RWPE2 (cell line): ENCODE results near the gene GNL1.
"Not testable (repeated sequence)": the region's sequence is repeated elsewhere in the genome, so short reads cannot be mapped to it uniquely, and the experiment has no call there.

Experiments used
- ATAC-seq: fragments of 200-7000 bp; cut with Tn5 transposase; 3 replicates; pipeline ENCODE4 v1.9.1; 2021; ENCODE audit warnings: low read depth
- DNase-seq: peaks from one replicate; pipeline ENCODE4 v3.0.0-alpha.2; 2020; ENCODE audit warnings: low spot score
- H3K27ac ChIP-seq: fragments of 450-650 bp; 2 replicates; pipeline ENCODE4 v1.5.1; 2017; ENCODE audit warnings: mild to moderate bottlenecking; ENCODE audit not compliant: poor library complexity, severe bottlenecking
- H3K27me3 ChIP-seq: fragments of 250-450 bp; sonication (Bioruptor Pico); 2 replicates; pipeline ENCODE4 v1.5.1; 2021; ENCODE audit warnings: mild to moderate bottlenecking, moderate library complexity; ENCODE audit not compliant: insufficient read depth, poor library complexity, severe bottlenecking
- H3K36me3 ChIP-seq: fragments of 250-450 bp; sonication (Bioruptor Pico); 2 replicates; pipeline ENCODE4 v1.5.1; 2020; ENCODE audit warnings: low read depth, mild to moderate bottlenecking, moderate library complexity
- H3K4me1 ChIP-seq: fragments of 250-450 bp; sonication (Bioruptor Pico); 2 replicates; pipeline ENCODE4 v1.5.1; 2021; ENCODE audit warnings: mild to moderate bottlenecking, moderate library complexity; ENCODE audit not compliant: insufficient read depth, poor library complexity, severe bottlenecking
- H3K4me3 ChIP-seq: fragments of 250-450 bp; sonication (Bioruptor Pico); 2 replicates; pipeline ENCODE4 v1.5.1; 2021; ENCODE audit warnings: mild to moderate bottlenecking, moderate library complexity; ENCODE audit not compliant: severe bottlenecking
- H3K9me3 ChIP-seq: fragments of 250-450 bp; sonication (Bioruptor Pico); 2 replicates; pipeline ENCODE4 v1.5.1; 2021; ENCODE audit warnings: mild to moderate bottlenecking, moderate library complexity; ENCODE audit not compliant: severe bottlenecking
- CTCF ChIP-seq: fragments of 450-650 bp; IDR thresholded peaks from one replicate; pipeline ENCODE4 v1.5.1; 2017; ENCODE audit warnings: mild to moderate bottlenecking, moderate library complexity; ENCODE audit not compliant: poor library complexity, severe bottlenecking

GNL1 gene

GRCh38 chr6:30537931-30538330 is 18.4 kb downstream of the GNL1 start:
- Histone ChIP-seq H3K9me3 (no peaks in the 10 kb centered on the region), H3K4me3 (no peak overlapping the region), H3K4me1 (no peaks in the 10 kb centered on the region), H3K36me3 (no peaks in the 10 kb centered on the region), H3K27me3 (no peaks in the 10 kb centered on the region), H3K27ac (no peak overlapping the region)
- no peak for DNase-seq
- no peak for ATAC-seq
- no peak for TF ChIP-seq CTCF

GRCh38 chr6:30533460-30534294 is 22.6 kb downstream of the GNL1 start:
- TF ChIP-seq CTCF: no peak
- ATAC-seq (no peak), DNase-seq (no peak)
- Histone ChIP-seq H3K27me3 (no peaks in the 10 kb centered on the region), H3K4me3 (no peak overlapping the region), H3K36me3 (no peaks in the 10 kb centered on the region), H3K4me1 (no peaks in the 10 kb centered on the region), H3K9me3 (no peaks in the 10 kb centered on the region), H3K27ac (no peak overlapping the region)

- peaks cover 10% of the 10 kb centered on the region for H3K4me1 ChIP-seq
- no peaks in the 10 kb centered on the region for H3K9me3 ChIP-seq
- no peak for TF ChIP-seq CTCF
- DNase-seq (no peak), ATAC-seq (no peak)
- no peak overlapping the region for H3K27ac ChIP-seq
- no peaks in the 10 kb centered on the region for H3K27me3 ChIP-seq
- H3K36me3 ChIP-seq: no peaks in the 10 kb centered on the region
- no peak overlapping the region for H3K4me3 ChIP-seq
Measured at GRCh38 chr6:30530014-30530413, 26.3 kb downstream of the GNL1 start.

- DNase-seq, H3K4me3 ChIP-seq, H3K27me3 ChIP-seq, H3K27ac ChIP-seq, ATAC-seq, H3K36me3 ChIP-seq, H3K9me3 ChIP-seq: not testable (repeated sequence)
- peaks cover 10% of the 10 kb centered on the region for H3K4me1 ChIP-seq
Measured at GRCh38 chr6:30529349-30529875, 26.9 kb downstream of the GNL1 start.

- H3K4me1 ChIP-seq: peaks cover 18% of the 10 kb centered on the region
- H3K4me3 ChIP-seq, H3K27me3 ChIP-seq, H3K36me3 ChIP-seq, H3K9me3 ChIP-seq, DNase-seq, ATAC-seq: not testable (repeated sequence)
- H3K27ac ChIP-seq: peak overlapping the region; percentile 83
Measured at GRCh38 chr6:30526444-30526843, 29.8 kb downstream of the GNL1 start.

GRCh38 chr6:30521952-30522351 is 34.3 kb downstream of the GNL1 start:
- H3K4me3 ChIP-seq, H3K27me3 ChIP-seq, DNase-seq, H3K9me3 ChIP-seq, ATAC-seq, H3K36me3 ChIP-seq: not testable (repeated sequence)
- Histone ChIP-seq H3K27ac (peak overlapping the region; percentile 82), H3K4me1 (peaks cover 21% of the 10 kb centered on the region)

- Histone ChIP-seq H3K4me1 (peaks cover 30% of the 10 kb centered on the region), H3K27ac (peak overlapping the region; percentile 82)
- not testable (repeated sequence) for H3K27me3 ChIP-seq, H3K9me3 ChIP-seq, H3K4me3 ChIP-seq, H3K36me3 ChIP-seq
- ATAC-seq (peak; percentile 88), DNase-seq (peak; percentile 92)
Measured at GRCh38 chr6:30521082-30521481, 35.2 kb downstream of the GNL1 start.
